Activated CD4-positive, alpha-beta T cell treated with anti-CD3 and anti-CD28 coated beads, Interleukin-2, amount 50 U/mL, for 48 hours (primary cell): ENCODE measurements around the gene ZXDC.

Source experiments
- DNase-seq, 2 experiments: peaks; one replicate each; pipeline ENCODE4 v3.0.0-alpha.2; 2020

The ZXDC gene

DNA sequence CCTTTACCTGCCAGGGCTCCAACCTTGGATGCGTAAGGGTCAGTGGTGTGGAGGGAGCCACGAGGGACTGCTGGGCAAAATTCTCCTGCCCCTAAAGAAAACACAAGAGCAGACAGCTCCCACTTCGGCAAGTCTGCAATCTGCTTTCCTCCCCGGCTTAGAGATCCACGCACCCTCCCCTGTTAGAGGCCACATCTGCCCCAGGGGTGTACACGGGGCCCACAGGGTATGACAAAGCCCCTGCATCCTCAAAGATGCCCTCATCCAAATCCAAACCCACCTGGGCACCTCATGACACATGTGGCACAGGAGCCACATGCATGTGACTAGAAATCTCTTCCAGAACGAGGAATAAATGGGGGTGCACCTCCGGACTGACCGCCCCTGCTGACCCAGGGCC, 25.5 kb downstream of the ZXDC start:
- DNase-seq = no peak

DNA sequence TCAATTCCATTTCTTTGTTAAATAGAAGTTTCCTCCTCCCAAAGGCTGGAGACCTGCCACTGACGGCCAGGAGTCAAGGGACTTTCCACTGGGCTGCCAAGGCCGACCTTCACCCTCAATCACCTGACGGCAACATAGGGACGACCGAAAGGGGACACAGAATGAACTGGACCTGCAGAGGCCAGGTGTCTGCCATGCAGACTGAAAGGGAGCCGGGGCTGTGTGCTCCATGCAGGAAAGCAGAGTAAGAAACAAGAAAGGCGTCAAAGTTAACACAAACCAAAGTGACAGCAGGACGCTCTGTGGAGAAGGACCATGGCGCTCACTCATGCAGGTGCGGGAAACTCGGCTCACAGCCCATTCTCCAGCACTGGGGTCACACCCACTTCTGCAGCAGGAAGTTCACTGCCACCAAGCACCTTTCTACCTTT, 26.1 kb downstream of the ZXDC start:
- DNase-seq = no peak

DNA sequence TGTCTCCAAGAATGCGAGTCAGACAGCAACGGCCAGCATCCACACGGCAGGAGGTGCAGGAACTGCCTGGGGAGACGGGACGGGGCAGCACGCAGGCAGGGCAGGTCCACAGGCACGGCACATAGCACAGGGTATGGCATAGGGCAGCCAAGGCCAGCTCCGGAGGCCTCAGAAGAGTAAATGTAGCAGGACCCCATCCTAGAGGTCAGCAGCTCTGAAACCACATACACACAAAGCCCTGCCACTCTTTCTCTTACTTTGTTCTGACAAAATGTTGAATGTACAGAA, 26.9 kb downstream of the ZXDC start:
- DNase-seq = no peak

DNA sequence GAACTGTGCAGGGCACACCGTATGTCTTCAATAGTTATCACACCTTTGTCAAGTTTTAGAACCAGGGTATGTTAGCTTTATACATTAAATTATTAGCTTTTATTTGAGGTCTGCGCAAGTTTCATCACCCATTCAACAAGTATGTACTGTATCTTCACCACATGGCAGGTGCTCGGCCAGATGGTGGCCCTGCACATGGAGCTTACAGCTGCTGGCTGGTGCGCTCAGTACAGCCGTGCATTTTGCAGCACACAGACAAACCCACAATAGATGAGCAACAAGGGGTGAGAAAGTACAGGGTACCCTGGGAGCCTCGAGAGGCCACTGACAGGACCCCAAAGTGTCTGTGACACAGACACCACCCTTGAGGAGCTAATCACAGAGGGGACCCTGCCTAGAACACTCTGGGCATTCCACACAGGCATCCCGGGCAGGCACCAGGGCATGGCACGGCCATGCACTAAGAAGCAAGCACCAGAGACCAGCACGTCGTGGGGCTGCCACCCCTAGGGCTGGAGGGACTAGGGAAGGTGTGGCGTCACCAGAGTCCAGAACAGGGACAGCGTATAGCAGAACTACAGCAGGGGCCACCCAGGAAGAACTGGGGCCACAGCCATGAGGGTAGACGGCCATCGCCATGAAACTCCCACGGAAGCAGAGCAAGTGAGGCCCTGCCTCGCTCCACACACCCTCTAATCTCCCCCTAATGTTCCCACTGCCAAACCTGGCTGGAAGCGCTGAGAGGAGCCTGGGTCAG, 27.4 kb downstream of the ZXDC start:
- DNase-seq = no peak

DNA sequence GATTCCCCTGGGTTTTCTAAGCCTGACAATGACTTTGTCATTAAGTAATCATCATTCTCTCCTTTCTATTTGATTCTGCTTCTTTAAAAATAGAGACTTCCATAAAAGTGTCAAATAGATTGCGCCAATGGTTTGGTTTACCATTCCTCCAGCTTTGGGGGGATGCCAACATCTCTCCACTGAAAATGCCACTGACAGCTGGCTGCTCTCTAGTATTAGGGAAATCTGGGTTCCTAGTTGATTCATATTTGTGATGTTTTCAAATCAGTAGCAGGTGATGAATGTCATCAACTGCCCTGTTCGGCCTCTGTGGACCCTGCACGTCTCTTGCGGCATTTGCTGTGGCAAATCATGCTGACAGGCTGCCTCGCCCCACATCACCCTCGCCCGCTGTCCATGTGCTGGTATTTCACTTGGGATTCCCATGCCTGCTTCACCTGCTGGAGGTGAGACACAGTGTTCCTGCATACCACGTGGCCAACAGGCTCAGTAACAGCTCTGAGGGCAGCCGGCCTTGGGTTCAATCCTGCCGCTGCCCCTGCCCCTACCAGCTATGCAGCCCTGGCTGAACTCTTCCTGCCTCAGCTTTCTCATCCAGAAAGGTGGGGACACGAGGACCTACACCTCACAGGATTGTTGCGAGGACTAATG, 28.1 kb downstream of the ZXDC start:
- DNase-seq = no peak

- DNase-seq = no peak
Observed at GRCh38 chr3:126446791-126447190, 28.9 kb downstream of the ZXDC start.

DNA sequence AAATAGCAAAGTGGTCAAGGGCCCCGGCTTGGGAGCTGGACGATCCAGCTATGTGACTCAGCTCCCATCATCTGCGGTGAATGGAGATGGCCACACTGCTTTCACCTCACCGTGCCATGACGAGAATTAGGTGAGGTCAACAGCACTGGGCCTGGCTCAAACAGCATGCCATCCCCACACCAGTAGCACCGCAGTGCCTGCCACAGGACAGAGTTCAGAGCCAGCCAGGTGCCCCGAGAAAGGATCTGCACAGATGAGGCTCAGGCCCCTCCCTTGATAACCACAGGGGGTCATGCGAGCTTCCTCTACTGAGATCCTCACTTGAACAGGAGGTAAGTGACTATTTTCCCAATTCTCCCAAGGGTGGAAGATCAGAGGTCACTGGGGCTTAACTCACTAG, 29.4 kb downstream of the ZXDC start:
- no peak for DNase-seq

GRCh38 chr3:126445506-126445905, 30.2 kb downstream of the ZXDC start:
- no peak for DNase-seq

GRCh38 chr3:126442856-126443242, 32.8 kb downstream of the ZXDC start:
- no peak for DNase-seq

- DNase-seq = no peak
Observed at GRCh38 chr3:126442094-126442855, 33.4 kb downstream of the ZXDC start.

GRCh38 chr3:126441256-126441880, 34.3 kb downstream of the ZXDC start:
- no peak for DNase-seq

DNA sequence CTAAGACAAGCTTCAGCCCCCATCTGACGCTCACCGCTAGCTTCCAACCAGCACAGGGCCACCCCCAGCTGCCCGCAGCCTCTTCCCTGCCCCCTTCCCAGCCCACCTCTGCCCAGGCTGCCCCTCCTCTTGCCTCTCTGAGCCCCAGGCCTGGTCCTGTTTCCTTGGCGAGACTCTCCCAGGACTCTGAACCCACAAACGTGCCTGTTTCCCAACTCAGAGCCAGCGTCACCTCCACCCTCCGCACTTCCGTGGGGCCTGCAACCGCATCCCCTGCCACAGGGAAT, 35.0 kb downstream of the ZXDC start:
- no peak for DNase-seq

DNA sequence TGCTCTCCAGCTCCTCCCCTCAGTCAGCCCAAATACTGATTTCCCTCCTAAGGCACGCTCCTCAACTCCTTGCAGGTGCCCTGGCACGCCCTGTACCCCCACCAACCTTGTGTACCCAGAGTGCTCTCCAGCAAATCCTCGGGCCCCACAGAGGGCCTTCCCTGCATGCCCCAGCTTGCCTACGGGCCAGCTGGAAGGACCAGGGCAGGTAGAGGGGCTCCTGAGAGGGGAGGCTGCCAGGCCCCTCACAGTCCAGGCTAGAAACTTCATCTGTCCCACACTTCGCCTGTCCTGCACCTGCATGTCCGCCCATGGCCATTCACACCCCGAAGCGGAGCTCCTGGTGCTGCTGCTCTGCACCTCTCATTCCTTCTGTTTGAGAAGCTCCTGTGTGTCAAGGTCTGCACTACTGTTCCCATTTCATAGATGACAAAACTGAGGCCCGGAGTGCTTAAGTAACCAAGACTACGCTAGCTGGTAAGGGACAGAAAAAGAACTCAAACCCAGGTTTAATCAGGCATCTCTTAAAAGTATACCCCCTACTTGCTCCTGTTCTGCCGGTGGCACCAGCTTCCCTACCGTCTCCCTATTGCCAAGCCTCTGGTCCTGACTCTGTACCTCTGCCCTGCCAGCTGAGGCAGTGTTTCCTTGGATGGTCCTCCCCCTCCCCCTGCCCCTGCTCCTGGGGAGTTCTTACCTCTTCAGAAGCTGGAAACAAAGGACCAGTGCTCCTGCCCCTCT, 35.6 kb downstream of the ZXDC start:
- DNase-seq = no peak

GRCh38 chr3:126439346-126439967, 36.2 kb downstream of the ZXDC start:
- DNase-seq = no peak

DNA sequence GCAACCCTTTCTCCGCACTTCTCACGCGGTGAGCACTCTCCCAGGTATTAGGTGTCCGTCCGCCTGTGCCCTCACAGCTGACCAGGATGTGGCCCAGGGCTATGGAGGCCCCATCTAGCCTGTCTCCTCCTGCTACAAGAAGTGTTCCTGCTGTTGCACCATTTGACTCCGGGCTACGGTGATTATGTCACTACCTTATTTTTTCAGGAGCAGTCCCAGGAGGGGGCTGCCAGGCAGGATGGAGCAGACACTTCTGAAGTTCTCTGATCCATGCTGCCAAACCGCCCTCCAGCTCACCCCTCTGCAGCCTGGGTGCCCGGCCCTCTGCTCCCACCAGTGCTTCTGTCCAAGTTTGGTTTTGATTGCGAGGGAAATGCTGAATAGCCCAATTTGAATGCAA, 36.9 kb downstream of the ZXDC start:
- no peak for DNase-seq

GRCh38 chr3:126438186-126438585, 37.5 kb downstream of the ZXDC start:
- DNase-seq = no peak

- DNase-seq = no peak
Observed at GRCh38 chr3:126436826-126437717, 38.6 kb downstream of the ZXDC start.

DNA sequence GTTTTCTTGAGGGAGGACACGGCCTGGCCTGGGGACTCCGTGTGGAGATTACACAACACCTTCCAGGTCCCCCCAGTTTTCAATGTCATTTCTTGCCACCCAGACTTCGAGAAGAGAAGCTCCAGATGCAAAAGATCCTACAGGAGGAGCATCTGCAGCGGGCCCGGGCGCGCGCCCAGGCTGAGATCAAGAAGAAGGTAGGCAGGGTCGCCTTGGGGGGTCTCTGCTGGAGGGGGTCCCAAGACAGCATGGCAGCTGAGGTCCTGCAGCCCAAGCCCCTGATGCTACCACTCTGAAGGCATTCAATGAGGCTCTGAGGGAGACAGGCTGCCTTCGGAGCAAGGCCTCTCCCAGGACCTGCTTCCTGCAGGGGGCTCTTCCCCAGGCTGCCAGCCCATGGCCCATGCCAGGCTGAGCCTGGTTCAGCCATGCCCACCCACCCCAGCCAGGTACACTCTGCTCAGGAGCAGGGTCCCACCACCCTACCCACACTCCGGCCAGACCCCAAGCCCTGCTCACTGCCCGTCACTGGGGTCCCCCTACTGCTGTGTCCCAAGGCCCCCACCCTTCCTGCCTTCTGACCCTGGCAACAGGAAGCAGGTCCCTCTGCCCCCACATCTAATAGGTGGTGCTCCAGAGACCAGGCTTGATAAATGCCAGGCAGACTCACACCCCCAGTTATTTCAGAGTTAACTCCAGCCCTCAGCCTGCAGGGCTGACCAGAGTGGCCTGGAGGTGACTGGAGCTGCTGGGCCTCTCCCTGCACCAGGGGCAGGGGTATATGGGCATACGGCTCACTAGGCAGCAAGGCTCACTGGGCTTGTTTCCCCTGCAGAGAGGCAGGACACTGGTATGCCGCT, 40.0 kb downstream of the ZXDC start:
- no peak for DNase-seq

DNA sequence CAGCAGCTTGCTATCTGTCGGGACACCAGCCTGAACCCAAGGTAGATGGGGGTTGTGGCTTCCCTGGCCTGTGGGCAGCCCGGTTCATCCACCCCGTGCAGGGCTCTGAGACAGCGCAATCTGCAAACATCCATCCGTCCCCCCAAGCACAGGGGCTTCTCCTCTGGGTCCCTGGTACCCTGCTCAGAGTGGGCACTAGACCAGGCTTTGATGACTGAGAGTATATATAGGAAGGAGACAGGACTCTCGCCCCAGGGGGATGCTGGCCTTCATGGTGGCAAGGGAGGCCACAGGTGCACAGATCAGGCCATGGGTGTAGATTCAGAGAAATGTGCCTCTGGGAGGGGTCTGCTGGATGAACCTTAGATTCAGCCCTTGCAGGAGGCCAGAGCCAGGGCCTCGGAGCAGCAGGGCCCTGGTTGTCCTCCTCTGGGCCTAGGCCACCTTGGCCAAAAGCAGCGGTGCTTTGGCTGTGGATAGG, 40.7 kb downstream of the ZXDC start:
- no peak for DNase-seq

GRCh38 chr3:126434264-126434590, 41.5 kb downstream of the ZXDC start:
- DNase-seq = no peak
